PFSK-1 (cell line): ENCODE measurements around the gene RFX4.

Experiments used
- FOXP2 ChIP-seq: optimal IDR thresholded peaks from 2 replicates; pipeline ENCODE3; 2011; ENCODE audit warnings: borderline replicate concordance, control low read depth, inconsistent platforms; ENCODE audit not compliant: insufficient read depth; ENCODE audit errors: extremely low read length, extremely low read depth
- POLR2AphosphoS5 ChIP-seq: IDR thresholded peaks from 2 replicates; pipeline ENCODE4 v1.6.1; 2012; ENCODE audit warnings: low read depth, mild to moderate bottlenecking, control low read depth, low read length, moderate library complexity
- SIN3A ChIP-seq: IDR thresholded peaks from 2 replicates; pipeline ENCODE4 v1.6.1; 2012; ENCODE audit warnings: mild to moderate bottlenecking, low read length, moderate library complexity, borderline replicate concordance; ENCODE audit not compliant: insufficient read depth
- TAF1 ChIP-seq: IDR thresholded peaks from 2 replicates; pipeline ENCODE4 v1.6.1; 2012; ENCODE audit warnings: low read length, control low read depth, borderline replicate concordance; ENCODE audit not compliant: insufficient read depth
- TF ChIP-seq, protein P1 (sequence below), 2 experiments: IDR thresholded peaks; 2 replicates each; pipeline versions ENCODE4 v1.6.1 to v1.8.0; 2011 to 2012; ENCODE audit warnings: low read depth in 2 of 2, low read length in 2 of 2, control low read depth in 1 of 2, inconsistent platforms in 1 of 2, mild to moderate bottlenecking in 1 of 2, moderate library complexity in 1 of 2; ENCODE audit not compliant: insufficient read depth in 1 of 2

Gene RFX4

DNA sequence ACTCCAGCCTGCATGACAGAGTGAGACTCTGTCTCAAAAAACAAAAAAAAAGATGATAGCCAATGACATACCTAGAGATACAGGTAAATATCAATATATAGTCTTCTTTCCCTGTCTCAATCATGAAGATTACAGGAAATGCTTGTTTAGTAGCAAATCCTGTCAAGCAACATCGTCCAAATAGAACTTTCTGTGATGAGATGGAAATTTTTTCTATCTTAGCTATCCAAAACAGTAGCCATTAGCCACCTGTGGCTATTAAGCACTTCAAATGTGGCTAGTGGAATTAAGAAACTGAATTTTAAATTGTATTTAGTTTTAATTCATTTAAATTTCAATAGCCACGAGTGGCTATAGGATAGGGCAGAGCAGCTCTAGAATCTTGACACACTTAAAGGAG lies 158.4 kb downstream of the RFX4 start:
- TF ChIP-seq FOXP2 = no peak
- no peak for TF ChIP-seq TAF1
- no peak for TF ChIP-seq POLR2AphosphoS5
- no peak for TF ChIP-seq SIN3A
- TF ChIP-seq, protein P1, sequence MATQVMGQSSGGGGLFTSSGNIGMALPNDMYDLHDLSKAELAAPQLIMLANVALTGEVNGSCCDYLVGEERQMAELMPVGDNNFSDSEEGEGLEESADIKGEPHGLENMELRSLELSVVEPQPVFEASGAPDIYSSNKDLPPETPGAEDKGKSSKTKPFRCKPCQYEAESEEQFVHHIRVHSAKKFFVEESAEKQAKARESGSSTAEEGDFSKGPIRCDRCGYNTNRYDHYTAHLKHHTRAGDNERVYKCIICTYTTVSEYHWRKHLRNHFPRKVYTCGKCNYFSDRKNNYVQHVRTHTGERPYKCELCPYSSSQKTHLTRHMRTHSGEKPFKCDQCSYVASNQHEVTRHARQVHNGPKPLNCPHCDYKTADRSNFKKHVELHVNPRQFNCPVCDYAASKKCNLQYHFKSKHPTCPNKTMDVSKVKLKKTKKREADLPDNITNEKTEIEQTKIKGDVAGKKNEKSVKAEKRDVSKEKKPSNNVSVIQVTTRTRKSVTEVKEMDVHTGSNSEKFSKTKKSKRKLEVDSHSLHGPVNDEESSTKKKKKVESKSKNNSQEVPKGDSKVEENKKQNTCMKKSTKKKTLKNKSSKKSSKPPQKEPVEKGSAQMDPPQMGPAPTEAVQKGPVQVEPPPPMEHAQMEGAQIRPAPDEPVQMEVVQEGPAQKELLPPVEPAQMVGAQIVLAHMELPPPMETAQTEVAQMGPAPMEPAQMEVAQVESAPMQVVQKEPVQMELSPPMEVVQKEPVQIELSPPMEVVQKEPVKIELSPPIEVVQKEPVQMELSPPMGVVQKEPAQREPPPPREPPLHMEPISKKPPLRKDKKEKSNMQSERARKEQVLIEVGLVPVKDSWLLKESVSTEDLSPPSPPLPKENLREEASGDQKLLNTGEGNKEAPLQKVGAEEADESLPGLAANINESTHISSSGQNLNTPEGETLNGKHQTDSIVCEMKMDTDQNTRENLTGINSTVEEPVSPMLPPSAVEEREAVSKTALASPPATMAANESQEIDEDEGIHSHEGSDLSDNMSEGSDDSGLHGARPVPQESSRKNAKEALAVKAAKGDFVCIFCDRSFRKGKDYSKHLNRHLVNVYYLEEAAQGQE (IDR thresholded peaks at IDR 0.05; ENCODE audit: insufficient read depth in 1 of 2, low read depth in 2 of 2, low read length in 2 of 2) = no peak

DNA sequence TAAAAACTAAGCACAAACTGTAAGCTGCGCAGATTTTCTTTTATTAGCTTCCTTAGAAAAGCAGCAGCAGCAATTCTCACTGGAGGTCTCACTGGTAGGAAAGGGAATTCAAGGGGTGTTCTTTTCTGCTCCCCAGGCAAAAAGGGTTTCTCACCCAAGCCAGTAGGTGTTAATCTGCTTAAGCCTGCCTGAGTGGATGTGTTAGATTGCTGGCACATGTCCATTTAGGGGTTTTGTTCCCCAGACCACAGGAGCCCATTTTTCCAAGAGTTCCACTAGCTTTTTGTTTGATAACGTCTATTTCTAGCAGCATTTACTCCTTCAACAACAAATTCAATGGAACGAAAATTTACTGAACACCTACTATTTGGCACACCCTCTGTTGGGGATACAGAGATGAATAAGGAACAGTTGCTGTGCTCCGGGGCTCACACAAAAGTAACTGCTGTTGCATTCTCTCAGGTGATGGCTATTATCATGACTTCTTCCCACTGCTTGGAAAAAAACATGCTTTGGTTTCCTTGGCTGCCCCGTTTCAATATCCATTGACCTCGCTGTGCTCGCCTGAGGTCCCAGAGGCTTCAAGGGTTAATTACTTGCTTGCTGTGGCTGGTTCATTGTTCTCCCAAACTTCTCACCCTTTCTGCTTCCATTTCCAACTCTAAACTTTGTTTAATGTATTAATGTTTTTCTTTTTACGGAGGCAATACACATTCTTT lies 160.6 kb downstream of the RFX4 start:
- TF ChIP-seq, protein P1 (IDR thresholded peaks at IDR 0.05; ENCODE audit: insufficient read depth in 1 of 2, low read depth in 2 of 2, low read length in 2 of 2) = no peak
- TF ChIP-seq POLR2AphosphoS5 (no peak), FOXP2 (no peak), SIN3A (no peak), TAF1 (no peak)

DNA sequence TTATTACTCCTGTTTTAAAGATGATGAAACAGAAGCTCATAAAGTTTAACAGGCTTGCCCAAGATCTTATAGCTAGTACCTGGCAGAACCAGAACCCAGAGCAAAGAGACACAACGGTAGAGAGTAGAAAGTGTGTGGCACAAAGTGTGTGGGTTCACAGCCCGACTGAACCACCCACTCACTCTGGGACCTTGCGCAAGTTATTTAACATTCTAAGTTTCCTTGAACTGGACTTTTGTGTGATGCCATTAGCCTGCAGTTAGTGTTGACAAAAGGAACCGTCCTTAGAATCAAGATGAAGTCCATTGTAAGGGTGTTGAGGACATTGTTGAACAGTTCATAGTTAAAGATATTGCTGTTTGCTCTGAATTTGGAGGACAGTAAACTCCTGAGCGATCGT lies 161.8 kb downstream of the RFX4 start:
- TF ChIP-seq FOXP2 (no peak), SIN3A (no peak), POLR2AphosphoS5 (no peak), TAF1 (no peak)
- TF ChIP-seq, protein P1 (IDR thresholded peaks at IDR 0.05; ENCODE audit: insufficient read depth in 1 of 2, low read depth in 2 of 2, low read length in 2 of 2) = no peak

- TF ChIP-seq POLR2AphosphoS5 (no peak), FOXP2 (no peak), TAF1 (no peak), SIN3A (no peak)
- TF ChIP-seq, protein P1 (IDR thresholded peaks at IDR 0.05; ENCODE audit: insufficient read depth in 1 of 2, low read depth in 2 of 2, low read length in 2 of 2) = no peak
Measured at GRCh38 chr12:106745181-106745745, 162.5 kb downstream of the RFX4 start.
